ENCODE measurements around the gene RASA2. TPM values are rescaled to one million over a fixed set of nuclear protein-coding genes. Genes with fewer than 3 reads are reported as not detected.

Gene RASA2
- total and polyA plus RNA-seq, 2 of the 4 experiments (the other 2 are of a cell fraction) = 6.1 to 14.0 TPM

GRCh38 chr3:141442914-141443313 lies 43.9 kb upstream of the RASA2 start:
- DNase-seq = no peak
- intact Hi-C loops (cut with micrococcal nuclease) = loop anchor here (2.0 kb wide), 1 partner anchor 36 kb away; no protein-coding TSS in a partner anchor
- H2BK5ac ChIP-seq (ENCODE audit: low read depth, low read length, poor library complexity, severe bottlenecking) = peak overlapping the region; percentile 99
- H2BK120ac ChIP-seq (ENCODE audit: low read depth, low read length) = peak overlapping the region; percentile 94
- H2AK5ac ChIP-seq (ENCODE audit: low read depth, low read length) = peak overlapping the region; percentile 99
- no peak overlapping the region for H2AK9ac ChIP-seq (replicated peaks; ENCODE audit: low read depth, low read length, poor library complexity)
- peak overlapping the region; percentile 97 for H3K27ac ChIP-seq (ENCODE audit: insufficient read depth, low read length)
- no peak overlapping the region for H3K4me3 ChIP-seq (ENCODE audit: insufficient read depth, low read depth, low read length)
- no peak overlapping the region for H2AFZ ChIP-seq (replicated peaks; ENCODE audit: low read length, poor library complexity)
- H4K20me1 ChIP-seq (ENCODE audit: insufficient read depth, low read length) = no peaks in the 10 kb centered on the region; the same call in 1 of the 2 replicates
- H3K79me1 ChIP-seq (ENCODE audit: low read depth in 1 of 2, low read length in 2 of 2) = peaks cover 52 to 84% of the 10 kb centered on the region in 2 experiments
- no peak for ATAC-seq (ENCODE audit: low read depth)
- TF ChIP-seq MXI1 (IDR thresholded peaks at IDR 0.05; ENCODE audit: borderline replicate concordance, low read depth, low read length) = no peak
- no peaks in the 10 kb centered on the region for H3K27me3 ChIP-seq (ENCODE audit: control insufficient read depth, insufficient read depth, low read length)
- peak overlapping the region; percentile 95 for H4K91ac ChIP-seq (ENCODE audit: insufficient read depth, low read depth, low read length)
- H2BK15ac ChIP-seq (ENCODE audit: low read depth, low read length) = peak overlapping the region; percentile 96; the same call in 2 of the 3 replicates
- H3K23ac ChIP-seq (ENCODE audit: low read depth, low read length) = peak overlapping the region; percentile 88; the same call in 1 of the 2 replicates
- peak overlapping the region; percentile 88 to 94 for H4K8ac ChIP-seq (ENCODE audit: low read depth in 2 of 2, low read length in 2 of 2)
- no peak overlapping the region for H3K4me2 ChIP-seq (ENCODE audit: low read depth, low read length)
- ChIA-PET POLR2A (ENCODE audit: unreplicated experiment) (no interaction called here), CTCF (interaction anchor here (1.3 to 1.6 kb wide), 4 partner anchors 10 to 82 kb away, joined by 4 to 9 read pairs (median 5); no protein-coding TSS in a partner anchor)
- peaks cover 12% of the 10 kb centered on the region for H3K9me1 ChIP-seq (ENCODE audit: insufficient read depth, low read length)
- no TSS peak for BruUV-seq (replicated peaks)
- peak overlapping the region; percentile 21; the same call in 1 of the 2 replicates for H3K9ac ChIP-seq (ENCODE audit: low read depth, low read length)
- in situ Hi-C loops (cut with MboI; ENCODE audit: low sequenced_read_pairs) = loop anchor here (5.0 kb wide), 1 partner anchor 131 kb away; no protein-coding TSS in a partner anchor
- peak overlapping the region; percentile 100 for H3K18ac ChIP-seq (ENCODE audit: low read depth, low read length)
- peak overlapping the region; percentile 99 for H4K5ac ChIP-seq (ENCODE audit: low read depth, low read length)
- no peaks in the 10 kb centered on the region for H3K9me3 ChIP-seq (ENCODE audit: control insufficient read depth, insufficient read depth, low read length)
- H3K4me1 ChIP-seq (ENCODE audit: control insufficient read depth, insufficient read depth, low read length) = peaks cover 34% of the 10 kb centered on the region
- peak overlapping the region; percentile 97 for H3K4ac ChIP-seq (ENCODE audit: low read depth, low read length)
- peak overlapping the region; percentile 88 for H3K14ac ChIP-seq (replicated peaks; ENCODE audit: low read depth, low read length)
- H3K36me3 ChIP-seq (ENCODE audit: control insufficient read depth, insufficient read depth, low read length) = peaks cover 47% of the 10 kb centered on the region
- dilution Hi-C loops (cut with HindIII; ENCODE audit: low sequenced_read_pairs, unreplicated experiment) = no loop called here
- H3K56ac ChIP-seq (ENCODE audit: extremely low read depth, insufficient read depth, low read length) = no peak overlapping the region
- 94% methylated on average over 9 of the region's 15 CpGs; no CpG with 5 or more reads in 1 of the 2 experiments for WGBS, 2 experiments (ENCODE audit: extremely low coverage in 2 of 2, insufficient read length in 1 of 2)
- peak overlapping the region; percentile 91 for H2BK20ac ChIP-seq (ENCODE audit: low read depth, low read length)
